Astrocyte (in vitro differentiated cells and primary cell): ENCODE measurements around the gene ARG1. TPM values are rescaled to one million over a fixed set of nuclear protein-coding genes. Genes with fewer than 3 reads are reported as not detected.

Source experiments
- DNase-seq: peaks from one replicate; pipeline ENCODE4 v3.0.0-alpha.2; 2010; ENCODE audit warnings: low read depth
- FAIRE-seq: peaks from 2 replicates; lab custom pipeline; 2011; peaks lifted over from hg19 to GRCh38; lab: Jason Lieb, UNC
- H2AFZ ChIP-seq: 2 replicates; pipeline ENCODE4 v1.6.0; 2012; ENCODE audit warnings: low read depth, low read length, inconsistent platforms
- H3K27ac ChIP-seq: 2 replicates; pipeline ENCODE4 v1.5.1; 2011; ENCODE audit warnings: low read depth, low read length, inconsistent platforms
- H3K27me3 ChIP-seq: 2 replicates; pipeline ENCODE4 v1.6.0; 2011; ENCODE audit warnings: low read length, inconsistent platforms; ENCODE audit not compliant: insufficient read depth
- H3K36me3 ChIP-seq: 2 replicates; pipeline ENCODE4 v1.5.1; 2011; ENCODE audit warnings: low read length, inconsistent platforms; ENCODE audit not compliant: insufficient read depth
- H3K4me1 ChIP-seq: 2 replicates; pipeline ENCODE4 v1.5.1; 2011; ENCODE audit warnings: low read length, inconsistent platforms; ENCODE audit not compliant: insufficient read depth
- H3K4me2 ChIP-seq: 2 replicates; pipeline ENCODE4 v1.6.0; 2012; ENCODE audit warnings: low read length, inconsistent platforms
- H3K4me3 ChIP-seq: 2 replicates; pipeline ENCODE4 v1.5.1; 2011; ENCODE audit warnings: low read depth, mild to moderate bottlenecking, low read length, inconsistent platforms; ENCODE audit not compliant: insufficient read depth
- H3K79me2 ChIP-seq: 2 replicates; pipeline ENCODE4 v1.6.0; 2012; ENCODE audit warnings: mild to moderate bottlenecking, low read length, inconsistent platforms; ENCODE audit not compliant: insufficient read depth
- H3K9ac ChIP-seq: 2 replicates; pipeline ENCODE4 v1.6.0; 2012; ENCODE audit warnings: mild to moderate bottlenecking, low read length, inconsistent platforms
- H3K9me3 ChIP-seq: 2 replicates; pipeline ENCODE4 v1.5.1; 2012; ENCODE audit warnings: low read depth, mild to moderate bottlenecking, low read length, inconsistent platforms; ENCODE audit not compliant: insufficient read depth
- H4K20me1 ChIP-seq: 2 replicates; pipeline ENCODE4 v1.6.0; 2012; ENCODE audit warnings: low read length, inconsistent platforms; ENCODE audit not compliant: insufficient read depth
- H3K27ac Mint-ChIP-seq: one replicate; pipeline ENCODE4 v1.8.0; 2021; ENCODE audit warnings: mild to moderate bottlenecking, mixed read lengths; ENCODE audit not compliant: unreplicated experiment
- H3K27me3 Mint-ChIP-seq: one replicate; pipeline ENCODE4 v1.8.0; 2021; ENCODE audit warnings: low read depth, mixed read lengths; ENCODE audit not compliant: unreplicated experiment
- H3K36me3 Mint-ChIP-seq: one replicate; pipeline ENCODE4 v1.8.0; 2021; ENCODE audit warnings: low read depth, mixed read lengths; ENCODE audit not compliant: unreplicated experiment
- H3K4me1 Mint-ChIP-seq: one replicate; pipeline ENCODE4 v1.8.0; 2021; ENCODE audit warnings: low read depth, mixed read lengths; ENCODE audit not compliant: unreplicated experiment
- H3K4me3 Mint-ChIP-seq: one replicate; pipeline ENCODE4 v1.8.0; 2021; ENCODE audit warnings: mild to moderate bottlenecking, moderate library complexity, mixed read lengths; ENCODE audit not compliant: unreplicated experiment
- H3K9me3 Mint-ChIP-seq: one replicate; pipeline ENCODE4 v1.8.0; 2021; ENCODE audit warnings: mild to moderate bottlenecking, mixed read lengths; ENCODE audit not compliant: unreplicated experiment
- CTCF ChIP-seq: IDR thresholded peaks from 2 replicates; pipeline ENCODE4 v1.5.1; 2011; ENCODE audit warnings: low read depth, mild to moderate bottlenecking, inconsistent platforms, low read length, moderate library complexity; ENCODE audit not compliant: insufficient read depth
- EZH2 ChIP-seq: IDR thresholded peaks from 2 replicates; pipeline ENCODE4 v1.6.1; 2012; ENCODE audit warnings: mild to moderate bottlenecking, low read length, inconsistent platforms; ENCODE audit not compliant: insufficient read depth
- total RNA-seq: library from RNA; stranded (reverse); gene quantifications from 2 replicates; pipeline ENCODE4 v1.2.1, GENCODE V29; 2021

Gene ARG1
- total RNA-seq, 1 donor from 2014 or later: not detected

GRCh38 chr6:131631625-131632289, 58.7 kb downstream of the ARG1 start:
- Histone ChIP-seq H3K27ac (no peak overlapping the region), H3K36me3 (no peaks in the 10 kb centered on the region), H3K79me2 (peaks cover 12% of the 10 kb centered on the region), H4K20me1 (no peaks in the 10 kb centered on the region), H2AFZ (no peak overlapping the region), H3K4me3 (no peak overlapping the region), H3K9ac (no peak overlapping the region), H3K4me2 (no peak overlapping the region), H3K9me3 (no peaks in the 10 kb centered on the region), H3K27me3 (no peaks in the 10 kb centered on the region), H3K4me1 (peaks cover 2% of the 10 kb centered on the region)
- Mint-ChIP-seq H3K4me1 (peaks cover 3% of the 10 kb centered on the region), H3K27me3 (no peaks in the 10 kb centered on the region), H3K9me3 (no peaks in the 10 kb centered on the region), H3K36me3 (no peaks in the 10 kb centered on the region), H3K27ac (no peak overlapping the region), H3K4me3 (no peak overlapping the region)
- DNase-seq (no peak), FAIRE-seq (no peak)
- TF ChIP-seq EZH2 (no peak), CTCF (no peak)

Other genes with a start within 250 kb of the ARG1 start
- 28.3 and 29.5 TPM in 2 replicates for gene MED23, start 55.0 kb downstream of the ARG1 start, total RNA-seq
- gene ENPP3, start 64.1 kb downstream of the ARG1 start, total RNA-seq: 0.19 TPM in 1 of 2 replicates, not detected in the other
- gene OR2A4, start 128.2 kb downstream of the ARG1 start, total RNA-seq: not detected in 2 replicates
- not detected in 2 replicates for gene CTAGE9, start 137.8 kb downstream of the ARG1 start, total RNA-seq
- 7.1 and 8.9 TPM in 2 replicates for gene ENPP1, start 234.8 kb downstream of the ARG1 start, total RNA-seq